ENCODE results near the gene CCSER1. TPM values are rescaled to one million over a fixed set of nuclear protein-coding genes. Genes with fewer than 3 reads are reported as not detected.

Gene CCSER1
- total RNA-seq, 1 donor from 2014 or later: not detected

DNA sequence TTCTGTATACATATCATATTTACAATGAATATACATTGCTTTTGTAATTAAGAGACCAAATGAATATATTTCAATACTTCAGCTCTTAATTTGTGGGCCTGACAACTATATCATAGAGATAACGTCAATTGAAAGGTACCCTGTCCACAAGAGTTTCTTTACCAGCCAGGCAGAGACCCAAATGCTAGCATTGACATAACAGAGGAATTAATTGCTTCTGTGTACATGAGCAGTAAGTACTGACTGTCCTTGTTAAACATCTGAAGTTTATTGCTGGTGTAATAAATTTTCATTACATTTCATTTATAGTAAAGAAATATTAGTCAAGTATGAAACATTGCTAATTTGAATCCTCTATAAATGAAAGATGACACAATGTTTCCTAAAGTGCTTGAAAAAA, 910.8 kb downstream of the CCSER1 start:
- Mint-ChIP-seq H3K36me3 (ENCODE audit: low read depth) (no peaks in the 10 kb centered on the region), H3K27ac (ENCODE audit: unreplicated experiment) (no peak overlapping the region), H3K9me3 (ENCODE audit: low read depth) (no peaks in the 10 kb centered on the region), H3K4me1 (ENCODE audit: low read depth) (no peaks in the 10 kb centered on the region), H3K27me3 (ENCODE audit: low read depth) (peaks cover 5% of the 10 kb centered on the region), H3K4me3 (ENCODE audit: unreplicated experiment) (no peak overlapping the region)
- DNase-seq (ENCODE audit: low spot score): no peak
- no peak for TF ChIP-seq CTCF (IDR thresholded peaks at IDR 0.05)

GRCh38 chr4:91057871-91058270, 930.7 kb downstream of the CCSER1 start:
- no peak for DNase-seq (ENCODE audit: low spot score)
- TF ChIP-seq CTCF (IDR thresholded peaks at IDR 0.05): no peak
- Mint-ChIP-seq H3K36me3 (ENCODE audit: low read depth) (peaks cover 2% of the 10 kb centered on the region), H3K4me3 (ENCODE audit: unreplicated experiment) (no peak overlapping the region), H3K9me3 (ENCODE audit: low read depth) (peaks cover 12% of the 10 kb centered on the region), H3K27ac (ENCODE audit: unreplicated experiment) (no peak overlapping the region), H3K27me3 (ENCODE audit: low read depth) (no peaks in the 10 kb centered on the region), H3K4me1 (ENCODE audit: low read depth) (no peaks in the 10 kb centered on the region)

DNA sequence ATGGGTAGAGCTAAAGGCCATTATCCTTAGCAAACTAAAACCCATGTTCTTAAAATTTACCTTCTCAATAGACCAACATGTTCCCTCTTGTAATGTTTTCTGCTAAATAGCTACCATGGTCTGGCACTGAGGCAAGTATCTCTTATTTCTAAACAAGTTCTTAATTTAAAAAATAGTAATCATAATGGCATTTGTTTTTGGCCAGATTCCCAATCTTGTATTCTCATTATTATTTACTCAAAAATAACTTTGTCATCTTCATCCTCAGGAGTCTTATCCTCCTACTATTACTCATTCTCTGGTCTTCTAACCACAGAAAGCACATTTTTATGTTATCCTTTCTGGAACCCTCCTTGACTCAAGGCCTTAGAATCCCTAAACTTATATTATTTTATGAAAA, 931.2 kb downstream of the CCSER1 start:
- DNase-seq (ENCODE audit: low spot score): no peak
- Mint-ChIP-seq H3K4me3 (ENCODE audit: unreplicated experiment) (no peak overlapping the region), H3K9me3 (ENCODE audit: low read depth) (peaks cover 12% of the 10 kb centered on the region), H3K36me3 (ENCODE audit: low read depth) (peaks cover 2% of the 10 kb centered on the region), H3K4me1 (ENCODE audit: low read depth) (no peaks in the 10 kb centered on the region), H3K27me3 (ENCODE audit: low read depth) (no peaks in the 10 kb centered on the region), H3K27ac (ENCODE audit: unreplicated experiment) (no peak overlapping the region)
- TF ChIP-seq CTCF (IDR thresholded peaks at IDR 0.05): no peak

GRCh38 chr4:91064157-91064853, 937.1 kb downstream of the CCSER1 start:
- no peak for DNase-seq (ENCODE audit: low spot score)
- H3K4me1 Mint-ChIP-seq (ENCODE audit: low read depth): peaks cover 7% of the 10 kb centered on the region

GRCh38 chr4:91065117-91065516, 937.9 kb downstream of the CCSER1 start:
- TF ChIP-seq CTCF (IDR thresholded peaks at IDR 0.05): no peak
- Mint-ChIP-seq H3K4me3 (ENCODE audit: unreplicated experiment) (no peak overlapping the region), H3K9me3 (ENCODE audit: low read depth) (no peaks in the 10 kb centered on the region), H3K36me3 (ENCODE audit: low read depth) (no peaks in the 10 kb centered on the region), H3K4me1 (ENCODE audit: low read depth) (peaks cover 7% of the 10 kb centered on the region), H3K27me3 (ENCODE audit: low read depth) (no peaks in the 10 kb centered on the region), H3K27ac (ENCODE audit: unreplicated experiment) (no peak overlapping the region)
- no peak for DNase-seq (ENCODE audit: low spot score)

More at GRCh38 chr4:91064157-91064853, 937.1 kb downstream of the CCSER1 start:
- H3K9me3 Mint-ChIP-seq (ENCODE audit: low read depth): no peaks in the 10 kb centered on the region
- no peak overlapping the region for H3K27ac Mint-ChIP-seq (ENCODE audit: unreplicated experiment)
- no peaks in the 10 kb centered on the region for H3K36me3 Mint-ChIP-seq (ENCODE audit: low read depth)
- H3K4me3 Mint-ChIP-seq (ENCODE audit: unreplicated experiment): no peak overlapping the region
- TF ChIP-seq CTCF (IDR thresholded peaks at IDR 0.05): no peak
- no peaks in the 10 kb centered on the region for H3K27me3 Mint-ChIP-seq (ENCODE audit: low read depth)
